Lower leg skin (tissue), 4 donors: ENCODE data around the gene SUGP2. TPM values are rescaled to one million over a fixed set of nuclear protein-coding genes. Genes with fewer than 3 reads are reported as not detected.

Experiments
- DNase-seq, 2 donors: peaks; one replicate each; pipeline ENCODE4 v3.0.0-alpha.2; 2019; ENCODE audit warnings: low spot score in 2 of 2
- H3K4me3 ChIP-seq: fragments of 200-600 bp; sonication (generic); 2 replicates; pipeline ENCODE4 v1.5.1; 2017; ENCODE audit warnings: mild to moderate bottlenecking, low read depth; ENCODE audit not compliant: poor library complexity, severe bottlenecking
- CTCF ChIP-seq, 3 donors: fragments of 450-650 bp; IDR thresholded peaks; one replicate each; pipeline ENCODE4 v1.5.1; 2016; ENCODE audit warnings: antibody characterized with exemption in 3 of 3, mild to moderate bottlenecking in 3 of 3, moderate library complexity in 2 of 3
- POLR2A ChIP-seq, 2 donors: fragments of 450-650 bp; IDR thresholded peaks; one replicate each; pipeline ENCODE4 v1.6.1; 2016 to 2017; ENCODE audit warnings: antibody characterized with exemption in 2 of 2, mild to moderate bottlenecking in 1 of 2, moderate library complexity in 1 of 2
- WGBS, 2 donors: methylation state at CpG; one replicate each; pipeline ENCODE4 v1.1.5; 2018; 5-methylcytosine and 5-hydroxymethylcytosine counted together
- intact Hi-C: fragments of 100-400 bp; cut with DNase I; formaldehyde crosslinking; loops from one replicate; pipeline ENCODE4 v1.15.0; 2023; ENCODE audit warnings: low total_unique reads
- total RNA-seq, 4 donors: library from RNA; depleted of rRNA; stranded (reverse); fragments of >200 nt; gene quantifications; one replicate each; pipeline ENCODE4 v1.1.0, GENCODE V29; 2016

SUGP2 gene
- total RNA-seq, 4 donors from 2014 or later, result 16.2 to 29.8 (median 20.8) TPM

GRCh38 chr19:18996796-18997394 lies 36.4 kb downstream of the SUGP2 start:
- WGBS, 2 donors, result 84% methylated on average over 6 of the region's 6 CpGs

GRCh38 chr19:18996351-18996750 lies 37.0 kb downstream of the SUGP2 start:
- intact Hi-C loops, result no loop called here
- 92 to 96% methylated on average over 10 of the region's 10 CpGs for whole genome bisulfite sequencing, 2 donors
- no peak for DNase-seq
- no peak overlapping the region for H3K4me3 ChIP-seq
- no peak for TF ChIP-seq POLR2A (IDR thresholded peaks at IDR 0.05)
- TF ChIP-seq CTCF (IDR thresholded peaks at IDR 0.05), result no peak

More at GRCh38 chr19:18996796-18997394, 36.4 kb downstream of the SUGP2 start:
- TF ChIP-seq POLR2A (IDR thresholded peaks at IDR 0.05) (no peak), CTCF (IDR thresholded peaks at IDR 0.05) (no peak)
- intact Hi-C loops, result no loop called here
- no peak overlapping the region for H3K4me3 ChIP-seq
- no peak for DNase-seq

- TF ChIP-seq CTCF (IDR thresholded peaks at IDR 0.05) (no peak), POLR2A (IDR thresholded peaks at IDR 0.05) (no peak)
- H3K4me3 ChIP-seq, result no peak overlapping the region
- intact Hi-C loops, result no loop called here
- WGBS, 2 donors, result 43 to 52% methylated on average over 5 of the region's 5 CpGs
- no peak for DNase-seq
Measured at GRCh38 chr19:18995804-18996241, 37.5 kb downstream of the SUGP2 start.

GRCh38 chr19:18993115-18993514 lies 40.2 kb downstream of the SUGP2 start:
- no peak for TF ChIP-seq CTCF (IDR thresholded peaks at IDR 0.05)
- no peak for TF ChIP-seq POLR2A (IDR thresholded peaks at IDR 0.05)
- no peak overlapping the region for H3K4me3 ChIP-seq

GRCh38 chr19:18992696-18993095 lies 40.6 kb downstream of the SUGP2 start:
- no peak for TF ChIP-seq CTCF (IDR thresholded peaks at IDR 0.05)
- no peak for TF ChIP-seq POLR2A (IDR thresholded peaks at IDR 0.05)
- DNase-seq, result no peak
- H3K4me3 ChIP-seq, result no peak overlapping the region
- intact Hi-C loops, result no loop called here
- 94% methylated on average over 8 of the region's 8 CpGs for WGBS, 2 donors

More at GRCh38 chr19:18993115-18993514, 40.2 kb downstream of the SUGP2 start:
- WGBS, 2 donors, result 83 to 89% methylated on average over 10 of the region's 10 CpGs
- intact Hi-C loops, result no loop called here
- no peak for DNase-seq

GRCh38 chr19:18991468-18991867 lies 41.8 kb downstream of the SUGP2 start:
- intact Hi-C loops, result no loop called here
- TF ChIP-seq CTCF (IDR thresholded peaks at IDR 0.05) (no peak), POLR2A (IDR thresholded peaks at IDR 0.05) (no peak)
- WGBS, 2 donors, result 93 to 94% methylated on average over 14 of the region's 14 CpGs
- H3K4me3 ChIP-seq, result no peak overlapping the region
- DNase-seq, result no peak
